ENCODE data around the gene PARD3B. TPM values are rescaled to one million over a fixed set of nuclear protein-coding genes. Genes with fewer than 3 reads are reported as not detected.

PARD3B gene
- total and polyA plus RNA-seq, 10 of the 15 experiments (the other 5 are each of a cell fraction or from before 2014, with no cell fraction given): 0.01 to 0.54 (median 0.07) TPM; not detected in 7

DNA sequence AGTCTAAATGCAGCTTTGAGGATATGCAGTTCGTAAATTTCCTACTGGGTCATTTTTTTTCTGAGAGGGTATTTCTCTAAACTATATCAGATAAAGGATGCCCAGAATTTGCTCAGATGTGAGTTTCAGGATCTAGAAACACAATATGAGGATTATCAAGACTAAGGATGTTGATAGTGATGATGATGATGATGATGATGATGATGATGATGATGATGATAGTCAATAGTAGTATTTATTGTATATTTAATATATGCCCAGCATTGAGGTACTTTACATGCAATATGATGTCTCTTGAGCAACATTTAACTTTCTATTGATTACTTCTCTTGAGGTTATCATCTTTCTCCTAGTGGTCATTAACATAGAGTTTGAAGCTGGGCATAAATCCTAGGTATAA is 914.9 kb downstream of the PARD3B start:
- FAIRE-seq (no peak), ATAC-seq (no peak), DNase-seq (ENCODE audit: low read depth, low spot score) (no peak)
- no TSS peak for BruUV-seq (replicated peaks)
- RAD21 ChIA-PET (ENCODE audit: unreplicated experiment): no interaction called here
- no peaks in the 10 kb centered on the region; a peak in 1 of 4 replicates for H3K27me3 ChIP-seq (replicated peaks in 1 of 2; ENCODE audit: control insufficient read depth in 2 of 2, insufficient read depth in 2 of 2, low read length in 1 of 2)
- H4K20me1 ChIP-seq (ENCODE audit: control insufficient read depth, insufficient read depth): no peaks in the 10 kb centered on the region
- in situ Hi-C loops (cut with MboI) (no loop called here), intact Hi-C loops (cut with micrococcal nuclease; ENCODE audit: unreplicated experiment) (no loop called here)
- H3K4me2 ChIP-seq (ENCODE audit: control insufficient read depth, insufficient read depth): no peak overlapping the region
- H3K27ac ChIP-seq (ENCODE audit: control insufficient read depth, insufficient read depth): no peak overlapping the region
- H3K9me3 ChIP-seq (replicated peaks; ENCODE audit: control insufficient read depth, insufficient read depth, low read length): no peaks in the 10 kb centered on the region
- 0% methylated on average over 1 of the region's 1 CpG for WGBS (ENCODE audit: insufficient coverage, insufficient replicate concordance, low lambda C conversion rate, missing lambda C conversion rate)
- no peaks in the 10 kb centered on the region for H3K4me1 ChIP-seq (ENCODE audit: control insufficient read depth, insufficient read depth, low read length)
- no peaks in the 10 kb centered on the region for H3K36me3 ChIP-seq (ENCODE audit: control insufficient read depth in 2 of 2, insufficient read depth in 2 of 2, low read length in 1 of 2)
- CTCF ChIA-PET: no interaction called here
- POLR2A ChIA-PET: no interaction called here
- no peak overlapping the region for H2AFZ ChIP-seq (ENCODE audit: control insufficient read depth, low read depth, low read length)
- SMC1A ChIA-PET (ENCODE audit: uncharacterized antibody, unreplicated experiment): no interaction called here
- no peaks in the 10 kb centered on the region for H3K79me2 ChIP-seq (ENCODE audit: control insufficient read depth, insufficient read depth, low read length)
- H3K9ac ChIP-seq (ENCODE audit: control insufficient read depth, insufficient read depth, low read length): no peak overlapping the region
- H3K4me3 ChIP-seq: no peak overlapping the region
- TF ChIP-seq, protein P1, sequence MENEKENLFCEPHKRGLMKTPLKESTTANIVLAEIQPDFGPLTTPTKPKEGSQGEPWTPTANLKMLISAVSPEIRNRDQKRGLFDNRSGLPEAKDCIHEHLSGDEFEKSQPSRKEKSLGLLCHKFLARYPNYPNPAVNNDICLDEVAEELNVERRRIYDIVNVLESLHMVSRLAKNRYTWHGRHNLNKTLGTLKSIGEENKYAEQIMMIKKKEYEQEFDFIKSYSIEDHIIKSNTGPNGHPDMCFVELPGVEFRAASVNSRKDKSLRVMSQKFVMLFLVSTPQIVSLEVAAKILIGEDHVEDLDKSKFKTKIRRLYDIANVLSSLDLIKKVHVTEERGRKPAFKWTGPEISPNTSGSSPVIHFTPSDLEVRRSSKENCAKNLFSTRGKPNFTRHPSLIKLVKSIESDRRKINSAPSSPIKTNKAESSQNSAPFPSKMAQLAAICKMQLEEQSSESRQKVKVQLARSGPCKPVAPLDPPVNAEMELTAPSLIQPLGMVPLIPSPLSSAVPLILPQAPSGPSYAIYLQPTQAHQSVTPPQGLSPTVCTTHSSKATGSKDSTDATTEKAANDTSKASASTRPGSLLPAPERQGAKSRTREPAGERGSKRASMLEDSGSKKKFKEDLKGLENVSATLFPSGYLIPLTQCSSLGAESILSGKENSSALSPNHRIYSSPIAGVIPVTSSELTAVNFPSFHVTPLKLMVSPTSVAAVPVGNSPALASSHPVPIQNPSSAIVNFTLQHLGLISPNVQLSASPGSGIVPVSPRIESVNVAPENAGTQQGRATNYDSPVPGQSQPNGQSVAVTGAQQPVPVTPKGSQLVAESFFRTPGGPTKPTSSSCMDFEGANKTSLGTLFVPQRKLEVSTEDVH (IDR thresholded peaks at IDR 0.05; ENCODE audit: low read depth, partially characterized antibody): no peak
- TF ChIP-seq KAT2A (conservative IDR thresholded peaks at IDR 0.05; ENCODE audit: control insufficient read depth, low read depth, low read length) (no peak), ZNF592 (IDR thresholded peaks at IDR 0.05) (no peak), ZSCAN29 (IDR thresholded peaks at IDR 0.05) (no peak), BRCA1 (IDR thresholded peaks at IDR 0.05; ENCODE audit: low read depth, low read length) (no peak), USF1 (IDR thresholded peaks at IDR 0.05; ENCODE audit: borderline replicate concordance, extremely low read length, insufficient read depth, low read depth, low read length) (no peak), BMI1 (IDR thresholded peaks at IDR 0.05; ENCODE audit: borderline replicate concordance) (no peak), SUPT20H (IDR thresholded peaks at IDR 0.05; ENCODE audit: borderline replicate concordance, control insufficient read depth, low read depth, low read length) (no peak), ASH2L (IDR thresholded peaks at IDR 0.05; ENCODE audit: borderline replicate concordance, low read depth) (no peak), KLF5 (IDR thresholded peaks at IDR 0.05; ENCODE audit: partially characterized antibody) (no peak), MYB (IDR thresholded peaks at IDR 0.05; ENCODE audit: borderline replicate concordance, low read depth, low read length) (no peak), IKZF1 (conservative IDR thresholded peaks at IDR 0.05) (no peak), ZNF622 (IDR thresholded peaks at IDR 0.05) (no peak)
- TF ChIP-seq, protein P2, sequence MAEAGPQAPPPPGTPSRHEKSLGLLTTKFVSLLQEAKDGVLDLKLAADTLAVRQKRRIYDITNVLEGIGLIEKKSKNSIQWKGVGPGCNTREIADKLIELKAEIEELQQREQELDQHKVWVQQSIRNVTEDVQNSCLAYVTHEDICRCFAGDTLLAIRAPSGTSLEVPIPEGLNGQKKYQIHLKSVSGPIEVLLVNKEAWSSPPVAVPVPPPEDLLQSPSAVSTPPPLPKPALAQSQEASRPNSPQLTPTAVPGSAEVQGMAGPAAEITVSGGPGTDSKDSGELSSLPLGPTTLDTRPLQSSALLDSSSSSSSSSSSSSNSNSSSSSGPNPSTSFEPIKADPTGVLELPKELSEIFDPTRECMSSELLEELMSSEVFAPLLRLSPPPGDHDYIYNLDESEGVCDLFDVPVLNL (IDR thresholded peaks at IDR 0.05; ENCODE audit: low read depth, low read length): no peak
- TF ChIP-seq, protein P3, sequence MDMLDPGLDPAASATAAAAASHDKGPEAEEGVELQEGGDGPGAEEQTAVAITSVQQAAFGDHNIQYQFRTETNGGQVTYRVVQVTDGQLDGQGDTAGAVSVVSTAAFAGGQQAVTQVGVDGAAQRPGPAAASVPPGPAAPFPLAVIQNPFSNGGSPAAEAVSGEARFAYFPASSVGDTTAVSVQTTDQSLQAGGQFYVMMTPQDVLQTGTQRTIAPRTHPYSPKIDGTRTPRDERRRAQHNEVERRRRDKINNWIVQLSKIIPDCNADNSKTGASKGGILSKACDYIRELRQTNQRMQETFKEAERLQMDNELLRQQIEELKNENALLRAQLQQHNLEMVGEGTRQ (IDR thresholded peaks at IDR 0.05; ENCODE audit: borderline replicate concordance, low read depth, low read length): no peak
